SK-N-MC (cell line): ENCODE measurements around the gene VPS25.
A peak's percentile ranks its signal among the peaks of the same experiment; 100 is the strongest.

Experiments
- EZH2 ChIP-seq: fragments of 200-600 bp; sonication (generic); IDR thresholded peaks from one replicate; pipeline ENCODE4 v1.6.1; 2017; ENCODE audit warnings: antibody characterized with exemption
- FOXP2 ChIP-seq: optimal IDR thresholded peaks from 2 replicates; pipeline ENCODE3; 2011; ENCODE audit warnings: mild to moderate bottlenecking, moderate library complexity; ENCODE audit not compliant: insufficient read depth; ENCODE audit errors: extremely low read length, control extremely low read depth
- POLR2AphosphoS5 ChIP-seq: IDR thresholded peaks from 2 replicates; pipeline ENCODE4 v1.6.1; 2012; ENCODE audit warnings: mild to moderate bottlenecking, low read depth, low read length, borderline replicate concordance

- TF ChIP-seq POLR2AphosphoS5 (peak; percentile 32; the same call in 1 of the 2 replicates), EZH2 (no peak), FOXP2 (no peak)
Observed at GRCh38 chr17:42779936-42780850, 6.9 kb downstream of the VPS25 start, which contains the start of gene WNK4.
